BLaER1 treated with 17β-estradiol and CSF1 and Interleukin-3, amounts not matched to agents 10 nM and 100 nM (cell line): Measurements from ENCODE around the gene KRT8.

ENCODE experiments used
- H3K27ac ChIP-seq, 11 experiments: shearing (Covaris generic); formaldehyde crosslinking; 2 replicates each; pipeline ENCODE4 v1.8.1; 2022
- H3K27me3 ChIP-seq, 11 experiments: shearing (Covaris generic); formaldehyde crosslinking; 2 replicates each; pipeline ENCODE4 v1.8.1; 2022
- H3K36me3 ChIP-seq, 11 experiments: shearing (Covaris generic); formaldehyde crosslinking; 2 replicates each; pipeline ENCODE4 v1.8.1; 2022
- H3K4me1 ChIP-seq, 10 experiments: shearing (Covaris generic); formaldehyde crosslinking; 2 replicates each; pipeline ENCODE4 v1.8.1; 2022
- H3K4me2 ChIP-seq, 11 experiments: shearing (Covaris generic); formaldehyde crosslinking; 2 replicates each; pipeline ENCODE4 v1.8.1; 2022
- H3K4me3 ChIP-seq, 10 experiments: shearing (Covaris generic); formaldehyde crosslinking; 2 replicates each; pipeline ENCODE4 v1.8.1; 2022
- H3K9ac ChIP-seq, 11 experiments: shearing (Covaris generic); formaldehyde crosslinking; 2 replicates each; pipeline ENCODE4 v1.8.1; 2022
- H3K9me3 ChIP-seq, 11 experiments: shearing (Covaris generic); formaldehyde crosslinking; replicated peaks in 1 of 11; 2 replicates each; pipeline ENCODE4 v1.8.1; 2022
- H4K20me1 ChIP-seq, 11 experiments: shearing (Covaris generic); formaldehyde crosslinking; 2 replicates each; pipeline ENCODE4 v1.8.1; 2022
- Cebpa-rat ChIP-seq, 11 experiments: shearing (Covaris generic); IDR thresholded peaks; 2 replicates each; pipeline ENCODE4 v1.8.1; 2022

Gene KRT8

DNA sequence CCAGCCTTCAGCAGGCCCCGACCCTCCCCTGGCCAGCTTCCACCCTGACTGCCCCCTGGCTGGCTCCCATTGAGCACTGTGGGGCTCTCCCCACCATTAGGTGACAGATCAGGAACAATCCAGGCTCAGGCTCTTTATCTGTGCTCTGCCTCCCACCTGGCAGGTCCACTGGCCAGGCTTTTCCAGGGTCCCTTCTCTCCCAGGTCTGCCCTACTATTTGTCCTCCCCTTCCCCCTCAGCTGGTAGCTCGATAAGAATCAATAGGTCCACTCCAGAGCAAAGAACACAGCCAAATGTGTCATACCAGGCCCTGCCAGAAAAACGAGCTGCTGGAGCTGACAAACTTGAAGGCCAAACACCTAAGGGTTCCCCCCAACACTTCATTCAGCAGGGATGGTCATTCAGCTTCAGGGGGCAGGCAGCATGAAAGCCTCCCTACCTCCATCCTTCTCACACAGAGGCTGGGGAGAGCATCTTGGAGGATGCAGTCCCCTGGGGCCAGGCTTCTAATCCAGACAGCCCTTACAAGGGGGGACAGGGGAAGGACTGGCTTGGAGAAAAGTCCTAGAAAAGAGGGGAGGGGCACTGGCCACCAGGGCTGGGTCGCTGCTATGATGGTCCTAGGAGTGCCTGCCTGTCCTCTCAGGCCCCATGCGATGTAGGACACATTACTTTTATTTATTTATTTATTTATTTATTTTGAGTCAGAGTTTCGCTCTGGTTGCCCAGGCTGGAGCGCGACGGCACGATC is 42.1 kb upstream of the KRT8 start:
- Histone ChIP-seq H4K20me1 (no peaks in the 10 kb centered on the region; a peak in 1 of 22 replicates), H3K9me3 (no peaks in the 10 kb centered on the region), H3K27ac (no peak overlapping the region), H3K4me1 (no peaks in the 10 kb centered on the region), H3K4me2 (no peak overlapping the region), H3K9ac (no peak overlapping the region), H3K4me3 (no peak overlapping the region), H3K27me3 (peaks cover 15 to 25% (median 21%) of the 10 kb centered on the region in 11 experiments), H3K36me3 (no peaks in the 10 kb centered on the region)
- no peak for TF ChIP-seq Cebpa-rat (IDR thresholded peaks at IDR 0.05)

DNA sequence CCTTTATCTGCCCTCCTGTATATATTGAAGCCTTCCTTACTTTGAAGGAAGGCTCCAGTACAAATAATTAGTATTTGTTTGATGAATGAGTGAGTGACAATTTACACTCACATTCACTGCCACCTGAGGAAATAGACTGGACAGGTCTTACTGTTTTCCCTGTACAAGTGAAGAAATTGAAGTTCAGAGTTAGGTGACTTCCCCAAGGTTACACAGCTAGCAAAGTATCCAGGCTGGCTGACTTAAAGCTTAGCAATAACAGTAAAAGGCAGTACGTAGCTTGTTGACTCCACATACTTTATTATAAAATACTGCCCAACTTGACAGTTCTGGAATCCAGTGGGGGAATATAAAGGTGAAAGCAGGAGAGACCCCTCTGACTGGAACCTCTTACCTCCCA is 41.5 kb upstream of the KRT8 start:
- H3K4me1 ChIP-seq, result no peaks in the 10 kb centered on the region
- no peaks in the 10 kb centered on the region; a peak in 1 of 22 replicates for H4K20me1 ChIP-seq
- no peak overlapping the region for H3K9ac ChIP-seq
- no peak for TF ChIP-seq Cebpa-rat (IDR thresholded peaks at IDR 0.05)
- H3K4me3 ChIP-seq, result no peak overlapping the region
- H3K27me3 ChIP-seq, result peaks cover 15 to 25% (median 21%) of the 10 kb centered on the region in 11 experiments
- H3K27ac ChIP-seq, result no peak overlapping the region
- no peaks in the 10 kb centered on the region for H3K36me3 ChIP-seq
- H3K9me3 ChIP-seq, result no peaks in the 10 kb centered on the region
- H3K4me2 ChIP-seq, result no peak overlapping the region

DNA sequence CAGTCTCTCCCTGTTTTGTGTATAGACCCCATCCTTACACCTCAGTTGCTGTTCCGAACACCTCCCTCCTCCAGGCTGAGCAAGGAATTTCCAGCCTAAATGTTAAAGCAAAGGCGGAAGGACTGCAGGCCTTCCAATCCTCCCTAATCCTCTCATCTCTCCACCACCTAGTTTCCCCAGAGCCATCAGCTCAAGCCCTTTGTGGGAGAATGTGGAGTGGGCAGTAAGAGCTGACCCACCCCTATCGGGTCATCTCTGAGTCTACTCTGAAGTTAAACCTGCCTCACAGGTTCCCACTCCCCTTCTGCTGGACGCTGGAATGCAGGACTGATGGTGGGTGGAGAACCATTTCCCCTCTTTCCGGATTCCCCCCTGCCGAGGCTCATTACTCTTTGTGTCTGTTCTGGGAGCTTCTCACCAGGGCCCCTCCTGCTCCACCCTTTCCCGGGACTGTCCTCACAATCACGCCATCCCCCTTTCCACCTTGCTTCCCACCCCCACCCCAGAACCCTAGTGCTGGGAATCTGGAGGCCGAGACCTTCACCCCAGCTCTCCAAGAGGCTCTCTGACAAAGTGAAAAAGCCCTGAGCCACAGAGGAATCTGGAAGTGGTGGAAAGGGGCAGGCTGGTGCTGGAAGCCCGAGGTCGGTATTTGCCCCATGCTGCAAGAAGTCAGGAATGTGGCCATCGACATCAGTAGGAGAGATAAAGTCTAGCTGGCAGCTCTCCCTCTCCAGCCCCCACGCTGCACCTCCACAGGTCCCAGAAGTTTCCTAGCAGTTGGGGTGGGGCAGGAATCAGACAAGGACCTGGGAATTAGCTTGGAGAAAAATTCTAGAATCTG is 40.7 kb upstream of the KRT8 start:
- H3K4me3 ChIP-seq, result no peak overlapping the region
- H3K4me1 ChIP-seq, result no peaks in the 10 kb centered on the region
- TF ChIP-seq Cebpa-rat (IDR thresholded peaks at IDR 0.05), result no peak
- H3K9ac ChIP-seq, result no peak overlapping the region
- H3K9me3 ChIP-seq, result peaks cover 0 to 2% (median 0%) of the 10 kb centered on the region in 11 experiments; a peak in 1 of 22 replicates
- H3K27ac ChIP-seq, result no peak overlapping the region
- H4K20me1 ChIP-seq, result no peaks in the 10 kb centered on the region; a peak in 1 of 22 replicates
- peaks cover 15 to 23% (median 21%) of the 10 kb centered on the region in 11 experiments for H3K27me3 ChIP-seq
- no peaks in the 10 kb centered on the region for H3K36me3 ChIP-seq
- no peak overlapping the region for H3K4me2 ChIP-seq

DNA sequence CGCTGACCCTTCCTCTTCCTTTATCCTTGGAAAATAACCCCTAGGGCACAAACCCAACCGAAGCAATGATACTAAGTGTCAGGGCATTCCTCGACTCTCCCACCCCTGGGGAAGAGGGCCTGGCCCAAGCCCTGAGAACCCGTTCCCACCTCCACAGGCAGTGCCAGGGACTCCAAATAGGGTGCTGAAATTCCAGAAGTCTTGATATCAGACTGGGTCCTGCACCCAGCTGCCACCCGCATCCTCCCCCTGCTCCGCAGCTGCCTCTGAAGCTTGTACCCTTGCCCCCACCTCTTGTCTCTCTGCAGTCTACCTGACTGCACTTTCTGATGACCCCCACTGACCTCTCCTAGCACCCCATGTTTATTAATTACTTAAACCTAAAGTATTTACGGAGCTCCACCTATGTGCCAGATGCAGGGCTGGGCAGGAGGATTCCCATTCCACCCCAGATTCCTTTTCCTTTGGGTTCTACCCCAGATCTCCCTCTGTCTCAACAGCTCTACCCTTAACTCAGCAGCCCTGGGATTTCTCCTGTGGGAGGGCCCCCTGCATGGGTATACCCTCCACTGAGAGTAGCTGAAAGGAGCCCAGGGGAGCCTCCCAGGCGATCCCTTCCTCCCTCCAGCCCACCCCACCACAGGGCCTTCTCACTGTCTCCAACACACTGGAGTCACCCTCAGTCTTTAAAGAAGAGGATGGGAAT is 40.0 kb upstream of the KRT8 start:
- Histone ChIP-seq H3K4me3 (no peak overlapping the region), H3K9me3 (peaks cover 0 to 8% (median 5%) of the 10 kb centered on the region in 11 experiments; a peak in 19 of 22 replicates), H3K36me3 (no peaks in the 10 kb centered on the region), H3K27ac (no peak overlapping the region), H3K4me1 (no peaks in the 10 kb centered on the region), H3K27me3 (peaks cover 13 to 19% (median 16%) of the 10 kb centered on the region in 11 experiments), H3K4me2 (no peak overlapping the region), H4K20me1 (no peaks in the 10 kb centered on the region; a peak in 1 of 22 replicates), H3K9ac (no peak overlapping the region)
- no peak for TF ChIP-seq Cebpa-rat (IDR thresholded peaks at IDR 0.05)

DNA sequence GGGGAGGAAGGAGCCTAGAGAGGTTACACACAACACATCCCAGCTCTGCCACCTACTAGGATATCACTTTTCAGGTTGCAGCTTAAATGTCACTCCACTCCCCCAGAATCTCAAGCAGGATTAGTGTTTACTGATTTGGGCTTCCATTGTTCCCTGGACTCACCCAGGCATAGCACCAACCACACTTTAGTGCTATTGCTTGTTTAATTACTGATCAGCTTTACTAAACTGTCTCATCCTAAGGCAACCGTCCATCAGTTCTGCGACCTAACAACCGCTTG is 38.0 kb upstream of the KRT8 start:
- no peak for TF ChIP-seq Cebpa-rat (IDR thresholded peaks at IDR 0.05)
- H3K27me3 ChIP-seq, result no peaks in the 10 kb centered on the region
- no peak overlapping the region for H3K9ac ChIP-seq
- H3K4me1 ChIP-seq, result no peaks in the 10 kb centered on the region
- H3K36me3 ChIP-seq, result no peaks in the 10 kb centered on the region
- no peaks in the 10 kb centered on the region; a peak in 1 of 22 replicates for H4K20me1 ChIP-seq
- H3K27ac ChIP-seq, result no peak overlapping the region
- H3K4me3 ChIP-seq, result no peak overlapping the region
- no peak overlapping the region for H3K4me2 ChIP-seq
- H3K9me3 ChIP-seq, result peaks cover 0 to 15% (median 10%) of the 10 kb centered on the region in 11 experiments; a peak in 19 of 22 replicates

DNA sequence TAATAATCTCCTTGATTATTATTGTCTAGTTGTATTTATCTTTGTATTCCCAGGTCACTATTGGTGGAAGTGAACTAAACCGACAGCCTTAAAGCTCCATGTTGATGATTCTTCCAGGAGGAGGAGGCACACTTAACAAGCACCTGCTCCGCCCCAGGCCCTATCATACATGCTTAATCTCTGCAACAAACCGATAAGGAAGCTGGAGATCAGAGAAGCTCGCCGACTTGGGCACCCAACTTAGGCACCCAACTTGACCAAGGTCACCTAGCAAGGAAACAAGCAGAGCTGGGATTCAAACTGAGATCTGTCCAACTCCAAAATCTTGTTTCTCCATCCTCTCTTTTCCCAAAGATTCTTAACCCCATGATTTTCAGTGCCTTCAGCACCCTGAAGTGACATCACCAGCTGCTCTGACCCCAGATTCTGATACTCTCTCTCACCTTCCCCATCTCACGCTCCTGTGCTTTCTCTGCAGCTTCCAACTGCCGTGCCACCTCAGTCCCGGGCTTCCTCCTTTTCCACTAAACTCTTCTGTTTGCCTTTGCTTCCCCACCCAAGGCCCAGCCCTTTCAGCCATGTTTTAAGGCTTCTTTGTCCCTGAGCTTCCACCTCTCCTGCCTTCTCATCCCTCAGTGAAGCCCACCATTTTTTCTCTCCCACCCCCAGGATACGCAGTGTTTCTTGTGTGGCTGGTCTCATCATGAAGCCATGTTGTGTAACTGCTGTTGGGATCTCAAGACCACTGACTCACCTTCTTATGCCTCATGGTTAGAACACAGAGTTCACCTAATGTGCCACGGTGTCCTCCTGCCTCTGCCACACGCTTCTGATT is 37.4 kb upstream of the KRT8 start:
- no peaks in the 10 kb centered on the region; a peak in 1 of 22 replicates for H4K20me1 ChIP-seq
- no peak for TF ChIP-seq Cebpa-rat (IDR thresholded peaks at IDR 0.05)
- no peaks in the 10 kb centered on the region for H3K36me3 ChIP-seq
- peaks cover 0 to 15% (median 10%) of the 10 kb centered on the region in 11 experiments; a peak in 19 of 22 replicates for H3K9me3 ChIP-seq
- H3K4me2 ChIP-seq, result no peak overlapping the region
- H3K27ac ChIP-seq, result no peak overlapping the region
- H3K4me3 ChIP-seq, result no peak overlapping the region
- H3K9ac ChIP-seq, result no peak overlapping the region
- H3K27me3 ChIP-seq, result no peaks in the 10 kb centered on the region
- H3K4me1 ChIP-seq, result no peaks in the 10 kb centered on the region

DNA sequence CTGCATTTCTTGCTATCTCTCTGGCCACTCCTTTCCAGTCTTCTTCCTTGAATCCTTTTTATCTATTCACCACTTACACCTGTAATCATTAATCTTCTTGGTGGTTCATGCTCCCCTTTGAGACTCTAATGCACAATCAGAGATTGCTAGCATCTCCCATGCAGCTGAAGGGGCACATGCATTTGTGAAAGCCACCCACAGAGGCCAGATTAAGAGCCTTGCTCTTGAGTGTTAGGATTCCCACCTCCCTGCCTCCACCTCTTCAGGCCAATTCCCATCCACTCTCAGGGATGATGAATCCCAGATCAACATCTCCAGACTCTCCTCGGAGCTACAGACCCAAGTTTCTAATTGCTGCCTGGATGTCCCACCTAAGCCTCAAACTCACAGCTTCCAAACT is 24.7 kb upstream of the KRT8 start:
- H3K4me1 ChIP-seq, result peaks cover 0 to 8% (median 7%) of the 10 kb centered on the region in 10 experiments; a peak in 13 of 20 replicates

DNA sequence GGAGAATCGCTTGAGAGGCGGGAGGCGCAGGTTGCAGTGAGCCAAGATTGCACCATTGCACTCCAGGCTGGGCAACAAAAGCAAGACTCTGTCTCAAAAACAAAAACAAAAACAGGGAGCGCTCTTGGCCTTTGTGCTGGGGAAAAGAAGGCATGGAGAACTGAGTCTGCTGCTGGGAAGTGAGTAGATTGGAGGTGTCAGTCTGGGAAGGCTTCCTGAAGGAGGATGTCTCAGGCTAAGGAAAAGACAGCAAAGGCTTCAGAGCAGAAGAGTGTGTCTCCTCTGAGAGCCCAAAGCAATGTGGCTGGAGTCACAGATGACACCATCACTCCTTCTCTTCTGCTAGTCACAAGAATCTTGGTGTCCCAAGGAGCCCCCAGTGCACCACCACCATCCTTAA is 23.1 kb upstream of the KRT8 start:
- H3K27ac ChIP-seq, result no peak overlapping the region
- no peak overlapping the region for H3K4me3 ChIP-seq
- H3K36me3 ChIP-seq, result no peaks in the 10 kb centered on the region
- H3K9me3 ChIP-seq, result no peaks in the 10 kb centered on the region
- no peaks in the 10 kb centered on the region for H3K27me3 ChIP-seq
- no peaks in the 10 kb centered on the region for H4K20me1 ChIP-seq
- no peak overlapping the region for H3K4me2 ChIP-seq
- H3K4me1 ChIP-seq, result peaks cover 0 to 8% (median 7%) of the 10 kb centered on the region in 10 experiments; a peak in 13 of 20 replicates
- no peak overlapping the region for H3K9ac ChIP-seq
- no peak for TF ChIP-seq Cebpa-rat (IDR thresholded peaks at IDR 0.05)

More for the DNA sequence above, 24.7 kb upstream of the KRT8 start:
- no peak for TF ChIP-seq Cebpa-rat (IDR thresholded peaks at IDR 0.05)
- H3K4me3 ChIP-seq, result no peak overlapping the region
- H3K27me3 ChIP-seq, result no peaks in the 10 kb centered on the region
- H4K20me1 ChIP-seq, result no peaks in the 10 kb centered on the region
- no peaks in the 10 kb centered on the region for H3K9me3 ChIP-seq
- no peak overlapping the region for H3K27ac ChIP-seq
- H3K4me2 ChIP-seq, result no peak overlapping the region
- no peaks in the 10 kb centered on the region for H3K36me3 ChIP-seq
- H3K9ac ChIP-seq, result no peak overlapping the region
